H1 (cell line): Measurements from ENCODE around the gene CYP27B1. TPM values are rescaled to one million over a fixed set of nuclear protein-coding genes. Genes with fewer than 3 reads are reported as not detected.

Experiments
- CTCF ChIA-PET: fragments of 300-600 bp; sonication (Branson Sonifier 250); formaldehyde crosslinking; loops from one replicate; lab custom pipeline; 2021; ENCODE audit not compliant: partially characterized antibody; lab: Charles Lee
- POLR2A ChIA-PET: fragments of 300-600 bp; sonication (Branson Sonifier 250); formaldehyde crosslinking; loops from one replicate; lab custom pipeline; 2021; ENCODE audit warnings: inconsistent platforms; ENCODE audit not compliant: partially characterized antibody; lab: Charles Lee
- DNase-seq, 2 experiments: peaks; one replicate each; pipeline versions ENCODE4 v3.0.0 to v3.0.0-alpha.2; 2010 to 2022; ENCODE audit warnings: low spot score in 2 of 2, low read depth in 1 of 2, mixed read lengths in 1 of 2
- FAIRE-seq: peaks from 2 replicates; lab custom pipeline; 2011; peaks lifted over from hg19 to GRCh38; lab: Jason Lieb, UNC
- H2AFZ ChIP-seq: 2 replicates; pipeline ENCODE4 v1.8.1; 2012; ENCODE audit warnings: low read length, inconsistent platforms
- H2AK5ac ChIP-seq: 2 replicates; pipeline ENCODE4 v1.6.1; 2013; ENCODE audit warnings: low read depth, low read length
- H2BK120ac ChIP-seq: replicated peaks from 2 replicates; pipeline ENCODE3; 2013; ENCODE audit warnings: low read depth, low read length, inconsistent platforms
- H2BK12ac ChIP-seq: 2 replicates; pipeline ENCODE4 v1.6.1; 2013; ENCODE audit warnings: low read depth, low read length
- H2BK15ac ChIP-seq: 2 replicates; pipeline ENCODE4 v1.6.1; 2013; ENCODE audit warnings: low read length
- H2BK20ac ChIP-seq: 2 replicates; pipeline ENCODE4 v1.6.1; 2013; ENCODE audit warnings: low read length
- H2BK5ac ChIP-seq: 2 replicates; pipeline ENCODE4 v1.6.1; 2013; ENCODE audit warnings: low read depth, low read length
- H3K14ac ChIP-seq: 2 replicates; pipeline ENCODE4 v1.6.1; 2013; ENCODE audit warnings: inconsistent platforms; ENCODE audit not compliant: insufficient read length
- H3K18ac ChIP-seq: 2 replicates; pipeline ENCODE4 v1.6.1; 2013; ENCODE audit warnings: low read length; ENCODE audit errors: extremely low read depth
- H3K23ac ChIP-seq: 2 replicates; pipeline ENCODE4 v1.6.1; 2013; ENCODE audit warnings: inconsistent platforms; ENCODE audit not compliant: insufficient read length
- H3K23me2 ChIP-seq: 2 replicates; pipeline ENCODE4 v1.6.1; 2013; ENCODE audit warnings: low read depth, low read length
- H3K27ac ChIP-seq: 2 replicates; pipeline ENCODE4 v1.6.1; 2011; ENCODE audit warnings: low read depth, low read length, inconsistent platforms
- H3K27me3 ChIP-seq, 4 experiments: replicated peaks in 1 of 4; 1 replicate in 1 of 4; 2 replicates in 3 of 4; pipeline versions ENCODE4 v1.6.1 to v1.8.1; 2011 to 2013; ENCODE audit warnings: low read length in 3 of 4, mild to moderate bottlenecking in 3 of 4, inconsistent platforms in 2 of 4, mixed read lengths in 2 of 4, moderate library complexity in 1 of 4; ENCODE audit not compliant: control insufficient read depth in 3 of 4, insufficient read depth in 3 of 4; ENCODE audit errors: extremely low read depth in 1 of 4
- H3K36me3 ChIP-seq, 4 experiments: 2 replicates each; pipeline versions ENCODE4 v1.6.1 to v1.8.1; 2011 to 2013; ENCODE audit warnings: mild to moderate bottlenecking in 4 of 4, low read length in 3 of 4, moderate library complexity in 2 of 4, control low read depth in 1 of 4, inconsistent platforms in 1 of 4; ENCODE audit not compliant: insufficient read depth in 4 of 4, control insufficient read depth in 2 of 4
- H3K4ac ChIP-seq: replicated peaks from 2 replicates; pipeline ENCODE3; 2013; ENCODE audit warnings: low read length, low read depth, mixed read lengths, inconsistent platforms; ENCODE audit not compliant: insufficient read length
- H3K4me1 ChIP-seq, 4 experiments: replicated peaks in 1 of 4; 1 replicate in 1 of 4; 2 replicates in 3 of 4; pipeline versions ENCODE4 v1.6.1 to v1.8.1; 2011 to 2013; ENCODE audit warnings: low read length in 3 of 4, inconsistent platforms in 2 of 4, mixed read lengths in 1 of 4; ENCODE audit not compliant: insufficient read depth in 4 of 4, control insufficient read depth in 3 of 4
- H3K4me2 ChIP-seq, 2 experiments: 2 replicates each; pipeline versions ENCODE4 v1.6.1 to v1.8.1; 2011 to 2013; ENCODE audit warnings: low read depth in 2 of 2, low read length in 2 of 2, control low read depth in 1 of 2, inconsistent platforms in 1 of 2, mild to moderate bottlenecking in 1 of 2; ENCODE audit not compliant: insufficient read depth in 1 of 2
- H3K4me3 ChIP-seq, 4 experiments: fragments of 200-600, 300-600 bp in 1 of 4; sonication (generic), shearing (Covaris generic), sonication (Bioruptor Twin) in 1 of 4; 2 replicates each; pipeline versions ENCODE4 v1.5.1 to v1.8.1; 2011 to 2016; ENCODE audit warnings: low read length in 4 of 4, low read depth in 3 of 4, control low read depth in 2 of 4, inconsistent platforms in 2 of 4, mild to moderate bottlenecking in 2 of 4, mixed read lengths in 1 of 4, moderate library complexity in 1 of 4; ENCODE audit not compliant: insufficient read depth in 2 of 4; ENCODE audit errors: extremely low read depth in 1 of 4
- H3K56ac ChIP-seq: replicated peaks from 2 replicates; pipeline ENCODE3; 2013; ENCODE audit warnings: low read depth, mild to moderate bottlenecking, mixed read lengths, low read length, inconsistent platforms; ENCODE audit not compliant: insufficient read length
- H3K79me1 ChIP-seq: 2 replicates; pipeline ENCODE4 v1.6.1; 2013; ENCODE audit warnings: low read depth, low read length, control low read depth
- H3K79me2 ChIP-seq, 2 experiments: 2 replicates each; pipeline versions ENCODE4 v1.6.1 to v1.8.1; 2012 to 2013; ENCODE audit warnings: low read length in 2 of 2, mild to moderate bottlenecking in 2 of 2, inconsistent platforms in 1 of 2; ENCODE audit not compliant: insufficient read depth in 2 of 2, control insufficient read depth in 1 of 2
- H3K9ac ChIP-seq, 4 experiments: replicated peaks in 1 of 4; 1 replicate in 1 of 4; 2 replicates in 3 of 4; pipeline versions ENCODE4 v1.6.1 to v1.8.1; 2011 to 2013; ENCODE audit warnings: low read depth in 3 of 4, low read length in 3 of 4, control low read depth in 2 of 4, mild to moderate bottlenecking in 2 of 4, moderate library complexity in 2 of 4, inconsistent platforms in 1 of 4; ENCODE audit errors: extremely low read depth in 1 of 4
- H3K9me3 ChIP-seq, 2 experiments: 2 replicates each; pipeline versions ENCODE4 v1.6.1 to v1.8.1; 2012 to 2013; ENCODE audit warnings: mild to moderate bottlenecking in 2 of 2, moderate library complexity in 2 of 2, control low read depth in 1 of 2, inconsistent platforms in 1 of 2, low read depth in 1 of 2, low read length in 1 of 2, mixed read lengths in 1 of 2; ENCODE audit not compliant: insufficient read depth in 2 of 2
- H4K20me1 ChIP-seq, 2 experiments: replicated peaks in 1 of 2; 2 replicates each; pipeline versions ENCODE3 to v1.8.1; 2011 to 2013; ENCODE audit warnings: inconsistent platforms in 2 of 2, low read length in 2 of 2, mild to moderate bottlenecking in 1 of 2; ENCODE audit not compliant: insufficient read depth in 2 of 2, control insufficient read depth in 1 of 2
- H4K5ac ChIP-seq: 2 replicates; pipeline ENCODE4 v1.6.1; 2013; ENCODE audit warnings: low read length, low read depth, mixed read lengths, inconsistent platforms; ENCODE audit not compliant: insufficient read length
- H4K8ac ChIP-seq: 2 replicates; pipeline ENCODE4 v1.8.0; 2013; ENCODE audit warnings: mild to moderate bottlenecking, moderate library complexity, low read length, inconsistent platforms; ENCODE audit not compliant: insufficient read depth; ENCODE audit errors: extremely low read depth
- H4K91ac ChIP-seq: replicated peaks from 2 replicates; pipeline ENCODE3; 2013; ENCODE audit warnings: low read length, mixed read lengths, inconsistent platforms; ENCODE audit not compliant: insufficient read length
- CBX8 ChIP-seq: fragments of 300-800, 300-1000 bp; sonication (generic); IDR thresholded peaks from 2 replicates; pipeline ENCODE4 v1.7.1; 2016; ENCODE audit warnings: low read depth, low read length, borderline replicate concordance
- EZH2 ChIP-seq: fragments of 200-600 bp; sonication (generic); IDR thresholded peaks from 2 replicates; pipeline ENCODE4 v1.7.1; 2012; ENCODE audit warnings: low read depth, mild to moderate bottlenecking, moderate library complexity, low read length, inconsistent platforms; ENCODE audit not compliant: severe bottlenecking
- WGBS, 2 experiments: shearing (Covaris generic) in 1 of 2; methylation state at CpG; one replicate each; pipeline versions ENCODE4 v1.1.6 to v1.1.7; 2013 to 2015; ENCODE audit warnings: low lambda C conversion rate in 2 of 2, mixed read lengths in 2 of 2, inconsistent platforms in 1 of 2, low coverage in 1 of 2, missing lambda C conversion rate in 1 of 2; ENCODE audit not compliant: insufficient replicate concordance in 2 of 2, insufficient coverage in 1 of 2, insufficient read length in 1 of 2; ENCODE audit errors: extremely low coverage in 1 of 2, missing lambda C conversion rate in 1 of 2; 5-methylcytosine and 5-hydroxymethylcytosine counted together
- polyA plus RNA-seq, 7 experiments: library from polyadenylated mRNA; depleted of rRNA in 3 of 7; stranded (reverse) in 5 of 7; unstranded in 2 of 7; fragments of >200 nt in 5 of 7; fragments of 200-250 nt in 2 of 7; gene quantifications; 1 replicate in 5 of 7; 2 replicates in 1 of 7; 4 replicates in 1 of 7; pipeline versions ENCODE4 v1.2.1 to v1.2.3, GENCODE V29; 2011 to 2013; ENCODE audit warnings: missing spikeins in 2 of 7, mixed read lengths in 2 of 7
- total RNA-seq: library from RNA; stranded (reverse); fragmentation: NEBNext Ultra II Directional; extraction: Animal tissue kit (Norgen Biotek cat#: 25700); gene quantifications from 2 replicates; pipeline ENCODE4 v1.2.1, GENCODE V29; 2021

The CYP27B1 gene
- total and polyA plus RNA-seq, 2 of the 8 experiments (the other 6 are each of a cell fraction or from before 2014, with no cell fraction given) = 2.9 to 3.3 TPM

DNA sequence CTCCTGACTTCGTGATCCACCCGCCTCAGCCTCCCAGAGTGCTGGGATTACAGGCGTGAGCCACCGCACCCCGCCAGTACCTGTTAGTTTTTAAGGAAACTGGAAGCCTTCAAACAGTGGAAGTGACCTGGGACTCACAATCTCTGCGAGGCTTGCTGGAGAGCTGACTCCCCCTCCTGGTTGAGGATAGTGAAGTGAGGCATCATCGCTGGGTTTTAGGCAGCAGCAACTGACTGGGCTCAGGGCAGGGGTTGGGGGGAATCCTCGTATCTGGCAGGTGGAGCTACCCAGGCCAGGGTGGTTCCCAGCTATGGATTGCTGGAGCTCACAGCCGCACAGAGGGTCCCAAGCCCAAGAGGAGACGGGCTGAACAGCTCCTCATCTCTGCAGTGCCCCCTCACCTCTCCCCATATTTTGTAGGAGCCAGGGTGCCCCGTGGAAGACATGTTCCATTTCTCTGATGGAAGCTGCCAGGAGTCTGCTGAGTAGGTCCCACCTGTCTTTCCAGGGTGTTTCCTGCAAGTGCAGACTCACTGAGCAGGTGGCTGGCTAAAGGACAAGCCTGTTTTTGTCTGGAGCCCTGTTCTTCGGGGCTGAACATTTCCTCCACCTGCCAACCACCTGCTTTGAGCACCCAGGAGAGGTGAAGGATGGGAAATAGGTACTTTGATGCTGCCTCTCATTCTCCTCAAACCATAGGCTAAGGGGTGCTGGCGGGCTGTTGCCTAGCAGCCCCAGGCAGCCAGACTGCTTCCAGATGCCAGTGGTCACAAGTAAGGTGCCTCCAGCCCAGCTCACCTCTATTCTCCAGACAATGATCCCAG is 48.5 kb upstream of the CYP27B1 start:
- POLR2A ChIA-PET = interaction anchor here (1.0 to 9.6 kb wide), 13 partner anchors 9 to 106 kb away, joined by 3 to 71 read pairs (median 4); partner anchors contain the start of genes CTDSP2, CYP27B1, EEF1AKMT3 and METTL1
- Histone ChIP-seq H3K27me3 (no peaks in the 10 kb centered on the region), H2AK5ac (0 out of 2 replicates have a peak overlapping the region, but pooled peaks have one; percentile 26), H3K4me3 (no peak overlapping the region), H3K9me3 (no peaks in the 10 kb centered on the region), H3K4me1 (no peaks in the 10 kb centered on the region), H3K79me2 (no peaks in the 10 kb centered on the region), H2BK120ac (no peak overlapping the region), H2AFZ (no peak overlapping the region), H3K36me3 (0 out of 8 replicates have a peak, but pooled peaks cover 0 to 3% (median 0%) of the 10 kb centered on the region in 4 experiments), H4K91ac (no peak overlapping the region), H3K18ac (no peak overlapping the region), H2BK20ac (no peak overlapping the region), H3K4me2 (no peak overlapping the region), H3K14ac (no peak overlapping the region), H3K56ac (no peak overlapping the region), H3K27ac (no peak overlapping the region), H3K4ac (no peak overlapping the region), H2BK12ac (no peak overlapping the region), H4K20me1 (peaks cover 0 to 2% of the 10 kb centered on the region in 2 experiments), H3K23ac (no peak overlapping the region), H4K5ac (no peak overlapping the region), H2BK15ac (no peak overlapping the region), H3K79me1 (no peaks in the 10 kb centered on the region), H3K23me2 (no peaks in the 10 kb centered on the region), H4K8ac (no peak overlapping the region), H3K9ac (0 out of 7 replicates have a peak overlapping the region, but pooled peaks of 1 of the 4 experiments have one; percentile 14), H2BK5ac (no peak overlapping the region)
- DNase-seq = peak; percentile 50 to 62
- 69% methylated on average over 13 of the region's 13 CpGs; no CpG with 5 or more reads in 1 of the 2 experiments for WGBS, 2 experiments
- no peak for FAIRE-seq
- CTCF ChIA-PET = interaction anchor here (0.7 to 10.4 kb wide), 23 partner anchors 9 to 167 kb away, joined by 3 to 146 read pairs (median 4); no protein-coding TSS in a partner anchor
- no peak for TF ChIP-seq EZH2
- no peak for TF ChIP-seq CBX8
